MG63 (cell line): ENCODE results near the gene DMKN. TPM values are rescaled to one million over a fixed set of nuclear protein-coding genes. Genes with fewer than 3 reads are reported as not detected.

ENCODE experiments used
- DNase-seq: peaks from one replicate; pipeline ENCODE4 v3.0.0-alpha.2; 2020
- H3K27me3 ChIP-seq: fragments of 250-450 bp; sonication (Bioruptor Pico); 2 replicates; pipeline ENCODE4 v1.5.1; 2020; ENCODE audit warnings: mild to moderate bottlenecking, moderate library complexity
- H3K36me3 ChIP-seq: fragments of 250-450 bp; sonication (Bioruptor Pico); 2 replicates; pipeline ENCODE4 v1.5.1; 2020; ENCODE audit warnings: mild to moderate bottlenecking, moderate library complexity
- H3K4me3 ChIP-seq: fragments of 250-450 bp; sonication (Bioruptor Pico); 2 replicates; pipeline ENCODE4 v1.5.1; 2020; ENCODE audit warnings: mild to moderate bottlenecking, moderate library complexity
- H3K9me3 ChIP-seq: fragments of 250-450 bp; sonication (Bioruptor Pico); 2 replicates; pipeline ENCODE4 v1.5.1; 2020; ENCODE audit warnings: mild to moderate bottlenecking, moderate library complexity
- total RNA-seq: library from RNA; depleted of rRNA; stranded (reverse); fragments of >200 nt; shearing (Covaris generic); gene quantifications from 2 replicates; pipeline ENCODE4 v1.2.3, GENCODE V29; 2014; ENCODE audit warnings: low replicate concordance

Gene DMKN
- total RNA-seq, 1 experiment from 2014 or later, result not detected

GRCh38 chr19:35534803-35535480 is 21.5 kb upstream of the DMKN start:
- H3K4me3 ChIP-seq, result no peak overlapping the region
- H3K27me3 ChIP-seq, result peaks cover 8% of the 10 kb centered on the region; the same call in 1 of the 2 replicates
- no peak for DNase-seq
- no peaks in the 10 kb centered on the region for H3K9me3 ChIP-seq
- H3K36me3 ChIP-seq, result no peaks in the 10 kb centered on the region

- H3K27me3 ChIP-seq, result peaks cover 8% of the 10 kb centered on the region; the same call in 1 of the 2 replicates
- no peaks in the 10 kb centered on the region for H3K36me3 ChIP-seq
- H3K9me3 ChIP-seq, result no peaks in the 10 kb centered on the region
- DNase-seq, result peak; percentile 62
- H3K4me3 ChIP-seq, result no peak overlapping the region
Observed at GRCh38 chr19:35533822-35534392, 20.5 kb upstream of the DMKN start.

- no peak for DNase-seq
- peaks cover 8% of the 10 kb centered on the region; the same call in 1 of the 2 replicates for H3K27me3 ChIP-seq
- H3K9me3 ChIP-seq, result no peaks in the 10 kb centered on the region
- H3K4me3 ChIP-seq, result no peak within 1 kb of the TSS
- no peaks in the 10 kb centered on the region for H3K36me3 ChIP-seq
Observed at GRCh38 chr19:35533201-35533821, 19.9 kb upstream of the DMKN start, which contains the start of gene GAPDHS. Gene GAPDHS, plus strand, starts transcription at chr19:35533456. Its CDS starts 72 bp downstream, at chr19:35533528.

GRCh38 chr19:35531291-35531690 is 17.8 kb upstream of the DMKN start:
- peaks cover 8% of the 10 kb centered on the region; the same call in 1 of the 2 replicates for H3K27me3 ChIP-seq
- no peak overlapping the region for H3K4me3 ChIP-seq
- no peak for DNase-seq
- no peaks in the 10 kb centered on the region for H3K9me3 ChIP-seq
- H3K36me3 ChIP-seq, result no peaks in the 10 kb centered on the region

GRCh38 chr19:35529241-35530218 is 16.1 kb upstream of the DMKN start:
- no peaks in the 10 kb centered on the region for H3K36me3 ChIP-seq
- H3K4me3 ChIP-seq, result no peak overlapping the region
- no peaks in the 10 kb centered on the region for H3K9me3 ChIP-seq
- DNase-seq, result no peak
- H3K27me3 ChIP-seq, result peaks cover 8% of the 10 kb centered on the region; the same call in 1 of the 2 replicates

DNA sequence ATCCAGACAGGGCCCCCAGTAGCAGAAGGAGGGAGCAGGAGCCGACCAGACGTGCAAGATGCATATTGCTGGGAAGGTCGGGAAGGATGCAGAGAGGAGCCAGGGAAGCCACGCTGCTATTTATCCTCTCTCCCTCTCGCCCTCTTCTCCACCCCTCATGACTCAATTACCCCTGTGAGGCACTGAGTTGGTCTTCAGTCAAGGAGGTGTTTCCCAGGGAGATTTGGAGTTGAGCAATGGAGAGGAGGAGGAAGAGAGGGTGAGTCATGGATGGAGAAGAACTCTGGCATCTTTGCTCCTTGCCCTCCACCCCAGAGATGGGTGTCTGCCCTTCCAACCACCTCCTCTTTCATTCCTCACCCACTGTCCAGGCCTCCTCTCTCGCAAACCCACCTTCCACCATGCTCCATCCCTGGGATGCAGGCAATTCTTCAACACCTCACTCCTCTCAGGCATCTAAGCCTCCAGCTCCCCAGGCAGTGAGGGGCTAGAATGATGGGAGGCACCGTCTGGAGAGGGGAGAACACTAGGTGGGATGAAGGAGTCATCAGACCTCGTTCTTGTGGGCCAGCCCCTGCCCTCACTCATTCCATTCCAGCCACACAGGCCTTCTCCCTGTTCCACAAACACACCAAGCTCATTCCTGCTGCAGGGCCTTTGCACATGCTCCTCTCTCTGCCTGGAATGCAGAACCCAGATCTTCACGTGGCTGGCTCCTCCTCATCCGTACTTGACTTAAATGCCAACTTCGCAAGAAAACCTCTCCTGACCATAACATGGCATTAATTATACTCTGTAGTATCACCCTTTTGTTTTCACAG is 15.0 kb upstream of the DMKN start, which contains the start of gene SBSN:
Gene SBSN (minus strand): TSS at position 94 of the 821 bp plus-strand sequence. CDS start 30 bp downstream, at position 64.
- Histone ChIP-seq H3K9me3 (no peaks in the 10 kb centered on the region), H3K27me3 (peaks cover 8% of the 10 kb centered on the region; the same call in 1 of the 2 replicates), H3K36me3 (no peaks in the 10 kb centered on the region), H3K4me3 (no peak within 1 kb of the TSS)
- DNase-seq, result peak; percentile 63

- no peaks in the 10 kb centered on the region for H3K9me3 ChIP-seq
- peaks cover under 1% of the 10 kb centered on the region; the same call in 1 of the 2 replicates for H3K27me3 ChIP-seq
- H3K4me3 ChIP-seq, result no peak overlapping the region
- H3K36me3 ChIP-seq, result no peaks in the 10 kb centered on the region
- no peak for DNase-seq
Observed at GRCh38 chr19:35525873-35526272, 12.4 kb upstream of the DMKN start.

GRCh38 chr19:35524181-35524837 is 10.9 kb upstream of the DMKN start:
- Histone ChIP-seq H3K4me3 (no peak overlapping the region), H3K27me3 (no peaks in the 10 kb centered on the region), H3K9me3 (no peaks in the 10 kb centered on the region), H3K36me3 (no peaks in the 10 kb centered on the region)
- DNase-seq, result no peak

DNA sequence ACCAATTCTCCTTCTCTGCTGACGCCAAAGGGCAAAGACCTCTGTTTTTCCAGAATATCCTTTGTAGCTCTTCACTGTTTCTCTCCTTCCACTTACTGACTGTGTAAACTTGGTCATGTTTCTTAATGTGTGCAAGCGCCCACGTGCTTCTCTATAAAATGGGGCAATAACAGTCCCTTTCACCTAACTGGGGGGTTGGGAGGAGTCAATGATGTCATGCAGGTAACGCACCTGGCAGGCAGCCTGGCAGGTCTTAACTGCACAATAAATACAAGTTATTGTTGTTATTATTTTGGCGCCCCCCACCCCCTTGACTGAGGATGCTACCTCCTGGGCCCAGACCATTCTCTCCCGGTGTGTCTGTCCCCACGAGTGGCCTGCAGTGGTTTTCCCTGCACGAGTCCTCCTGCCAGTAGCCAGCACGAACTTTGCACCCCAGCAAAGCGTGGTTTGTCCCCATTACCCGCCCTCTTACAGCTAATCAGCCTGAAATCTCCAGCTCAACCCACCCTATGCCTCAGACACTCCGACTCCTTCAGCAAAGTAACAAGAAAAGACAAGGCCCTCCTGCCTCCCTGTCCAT is 9.4 kb upstream of the DMKN start:
- no peak for DNase-seq
- no peaks in the 10 kb centered on the region for H3K27me3 ChIP-seq
- no peaks in the 10 kb centered on the region for H3K36me3 ChIP-seq
- H3K4me3 ChIP-seq, result no peak overlapping the region
- H3K9me3 ChIP-seq, result no peaks in the 10 kb centered on the region

DNA sequence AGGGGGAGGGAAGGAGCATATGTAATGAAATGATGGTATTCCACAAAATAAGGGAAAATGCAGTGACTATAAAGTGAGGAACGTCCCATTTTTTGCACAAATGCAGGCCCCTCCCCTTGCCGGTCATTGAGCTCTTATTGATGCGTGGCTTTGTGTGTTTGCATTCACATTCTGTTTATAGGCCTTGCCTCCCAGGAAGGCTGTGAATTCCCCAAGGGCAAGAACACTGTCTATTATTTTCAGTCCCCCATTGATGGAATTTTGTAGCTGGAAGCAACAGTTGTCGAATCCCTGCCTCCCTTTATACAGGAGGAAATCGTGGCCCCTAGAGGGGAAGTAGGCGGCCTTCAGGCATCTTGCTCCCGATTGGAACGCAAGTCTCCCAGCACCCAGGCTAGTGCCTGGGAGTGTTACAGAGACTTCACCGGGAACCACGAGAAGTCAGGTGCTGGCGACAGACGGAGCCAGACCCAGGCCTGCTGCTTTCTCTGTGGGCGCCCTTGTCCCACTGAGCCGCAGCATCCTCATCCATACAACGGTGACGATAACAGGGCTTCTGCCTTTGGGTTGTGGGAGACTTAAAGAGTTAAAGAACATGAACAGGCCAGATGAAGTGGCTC is 7.8 kb upstream of the DMKN start:
- Histone ChIP-seq H3K27me3 (no peaks in the 10 kb centered on the region), H3K36me3 (no peaks in the 10 kb centered on the region), H3K4me3 (no peak overlapping the region), H3K9me3 (no peaks in the 10 kb centered on the region)
- no peak for DNase-seq

DNA sequence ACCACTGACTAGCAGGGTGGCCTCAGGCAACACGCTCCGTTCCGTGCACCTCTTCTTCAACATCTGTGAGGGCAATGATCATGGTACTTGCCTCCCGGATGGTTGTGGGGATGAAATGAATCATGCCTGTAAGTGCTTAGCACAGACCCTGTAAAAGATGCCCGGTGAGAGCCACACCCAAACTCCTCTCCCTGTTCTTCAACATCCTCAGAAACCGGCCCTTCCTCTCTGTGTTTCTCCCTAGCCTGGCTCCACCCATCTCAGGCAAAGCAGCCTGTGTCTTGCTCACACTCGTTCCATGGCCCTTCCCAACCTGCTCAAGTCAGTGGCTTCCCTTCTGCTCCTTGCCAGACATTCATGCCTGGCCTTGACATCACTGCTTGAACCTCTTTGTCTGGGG is 5.8 kb upstream of the DMKN start:
- DNase-seq, result peak; percentile 58
- Histone ChIP-seq H3K4me3 (no peak overlapping the region), H3K9me3 (no peaks in the 10 kb centered on the region), H3K27me3 (no peaks in the 10 kb centered on the region), H3K36me3 (no peaks in the 10 kb centered on the region)

DNA sequence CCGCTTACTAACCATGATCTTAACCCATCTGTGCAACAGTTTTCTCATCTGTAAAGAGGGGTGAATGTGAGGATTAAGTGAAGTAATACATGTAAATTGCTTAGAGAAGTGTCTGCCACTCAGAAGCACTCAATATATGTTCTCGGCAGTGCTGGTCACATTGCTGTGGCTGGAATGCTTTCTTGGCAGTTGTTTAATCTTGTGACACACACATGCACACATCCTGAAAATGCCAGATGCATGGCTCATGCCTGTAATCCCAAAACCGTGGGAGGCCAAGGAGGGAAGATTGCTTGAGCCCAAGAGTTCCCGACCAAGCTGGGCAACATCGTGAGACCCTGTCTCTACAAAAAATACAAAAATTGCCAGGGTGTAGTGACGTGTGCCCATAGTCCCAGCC is 4.9 kb upstream of the DMKN start:
- no peaks in the 10 kb centered on the region for H3K36me3 ChIP-seq
- peak; percentile 88 for DNase-seq
- no peak overlapping the region for H3K4me3 ChIP-seq

DNA sequence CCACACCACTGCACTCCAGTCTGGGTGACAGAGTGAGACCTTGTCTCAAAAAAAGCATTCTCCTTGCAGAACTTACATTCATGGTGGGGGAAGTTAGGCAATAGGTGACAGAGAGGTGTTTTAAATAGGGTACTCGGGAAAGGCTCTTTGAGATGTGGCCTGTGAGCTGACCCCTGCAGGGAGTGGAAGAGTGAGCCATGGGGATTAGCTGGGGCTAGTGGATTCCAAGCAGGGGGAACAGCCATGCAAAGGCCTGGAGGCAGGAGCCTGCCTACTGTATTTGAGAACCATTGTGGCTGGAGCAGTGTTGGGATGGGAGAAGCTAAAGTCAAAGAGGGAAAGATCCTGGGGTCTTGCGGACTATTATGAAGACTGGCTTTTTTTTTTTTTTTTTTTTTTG is 3.9 kb upstream of the DMKN start:
- H3K27me3 ChIP-seq, result no peaks in the 10 kb centered on the region
- no peaks in the 10 kb centered on the region for H3K36me3 ChIP-seq
- no peaks in the 10 kb centered on the region for H3K9me3 ChIP-seq
- no peak for DNase-seq
- no peak overlapping the region for H3K4me3 ChIP-seq

More for the DNA sequence above, 4.9 kb upstream of the DMKN start:
- H3K27me3 ChIP-seq, result no peaks in the 10 kb centered on the region
- H3K9me3 ChIP-seq, result no peaks in the 10 kb centered on the region

GRCh38 chr19:35516310-35516709 is 2.9 kb upstream of the DMKN start:
- DNase-seq, result no peak

More at GRCh38 chr19:35516310-35516709, 2.9 kb upstream of the DMKN start:
- Histone ChIP-seq H3K4me3 (no peak overlapping the region), H3K27me3 (no peaks in the 10 kb centered on the region), H3K36me3 (no peaks in the 10 kb centered on the region), H3K9me3 (no peaks in the 10 kb centered on the region)
